ENCODE results near the gene ABR.
"Not testable (repeated sequence)": the region's sequence is repeated elsewhere in the genome, so short reads cannot be mapped to it uniquely, and the experiment has no call there.

Gene ABR

GRCh38 chr17:1145311-1145986, 34.3 kb downstream of the ABR start:
- no peak for DNase-seq

GRCh38 chr17:1144162-1144561, 35.6 kb downstream of the ABR start:
- no peak for DNase-seq

- no peak for DNase-seq
Measured at GRCh38 chr17:1143573-1143972, 36.2 kb downstream of the ABR start.

GRCh38 chr17:1142561-1142971, 37.2 kb downstream of the ABR start:
- no peak for DNase-seq

- DNase-seq: no peak
Measured at GRCh38 chr17:1137465-1137894, 42.3 kb downstream of the ABR start.

GRCh38 chr17:1136748-1137147, 43.0 kb downstream of the ABR start:
- no peak for DNase-seq

- no peak for DNase-seq
Measured at GRCh38 chr17:1134634-1135324, 45.0 kb downstream of the ABR start.

- DNase-seq: no peak
Measured at GRCh38 chr17:1130191-1130590, 49.6 kb downstream of the ABR start.

GRCh38 chr17:1128463-1128862, 51.3 kb downstream of the ABR start:
- DNase-seq: not testable (repeated sequence)

- no peak for DNase-seq
Measured at GRCh38 chr17:1126801-1127550, 52.8 kb downstream of the ABR start.

- DNase-seq: no peak
Measured at GRCh38 chr17:1126250-1126797, 53.5 kb downstream of the ABR start.

GRCh38 chr17:1125788-1126145, 54.0 kb downstream of the ABR start:
- no peak for DNase-seq

- no peak for DNase-seq
Measured at GRCh38 chr17:1124896-1125787, 54.6 kb downstream of the ABR start.

GRCh38 chr17:1123921-1124715, 55.7 kb downstream of the ABR start:
- DNase-seq: no peak

GRCh38 chr17:1123393-1123831, 56.4 kb downstream of the ABR start:
- DNase-seq: no peak

- DNase-seq: peak; percentile 80
Measured at GRCh38 chr17:1122533-1123392, 57.0 kb downstream of the ABR start.

- DNase-seq: not testable (repeated sequence)
Measured at GRCh38 chr17:1121442-1121817, 58.4 kb downstream of the ABR start.

- no peak for DNase-seq
Measured at GRCh38 chr17:1120596-1121441, 59.0 kb downstream of the ABR start.

- DNase-seq: no peak
Measured at GRCh38 chr17:1119924-1120323, 59.9 kb downstream of the ABR start.

GRCh38 chr17:1116602-1117001, 63.2 kb downstream of the ABR start:
- DNase-seq: no peak
